Retinal pigment epithelial cell (primary cell): ENCODE results near the gene B4GALNT2.

Experiments
- DNase-seq: peaks from one replicate; pipeline ENCODE4 v3.0.0-alpha.2; 2010; ENCODE audit warnings: low read depth
- H3K4me3 ChIP-seq: 2 replicates; pipeline ENCODE4 v1.5.1; 2011; ENCODE audit warnings: mild to moderate bottlenecking, low read length, control low read depth, moderate library complexity
- CTCF ChIP-seq: conservative IDR thresholded peaks from 2 replicates; pipeline ENCODE4 v1.5.1; 2011; ENCODE audit warnings: low read depth, low read length, control low read depth, inconsistent platforms

Gene B4GALNT2

GRCh38 chr17:49213399-49213798 lies 80.8 kb downstream of the B4GALNT2 start:
- no peak overlapping the region for H3K4me3 ChIP-seq
- no peak for TF ChIP-seq CTCF
- no peak for DNase-seq

- no peak for DNase-seq
- TF ChIP-seq CTCF = no peak
- H3K4me3 ChIP-seq = no peak overlapping the region
These were observed 81.3 kb downstream of the B4GALNT2 start for GRCh38 chr17:49213847-49214246.

GRCh38 chr17:49214676-49215360 lies 82.2 kb downstream of the B4GALNT2 start:
- H3K4me3 ChIP-seq = no peak overlapping the region
- DNase-seq = peak; percentile 85
- TF ChIP-seq CTCF = no peak

- DNase-seq = no peak
- no peak overlapping the region for H3K4me3 ChIP-seq
These were observed 83.9 kb downstream of the B4GALNT2 start for GRCh38 chr17:49216482-49216881.

GRCh38 chr17:49216953-49217650 lies 84.5 kb downstream of the B4GALNT2 start:
- TF ChIP-seq CTCF = no peak
- DNase-seq = no peak

More at GRCh38 chr17:49216482-49216881, 83.9 kb downstream of the B4GALNT2 start:
- no peak for TF ChIP-seq CTCF

GRCh38 chr17:49217651-49218413 lies 85.3 kb downstream of the B4GALNT2 start:
- no peak for TF ChIP-seq CTCF
- DNase-seq = no peak
- H3K4me3 ChIP-seq = no peak overlapping the region

More at GRCh38 chr17:49216953-49217650, 84.5 kb downstream of the B4GALNT2 start:
- H3K4me3 ChIP-seq = no peak overlapping the region
